A673 (cell line): Measurements from ENCODE around the gene GDF10. TPM values are rescaled to one million over a fixed set of nuclear protein-coding genes. Genes with fewer than 3 reads are reported as not detected.

Experiments used
- BruUV-seq: library from RNA; stranded (reverse); fragments of 400-500 nt; replicated peaks from 2 replicates; lab custom pipeline; 2021; lab: Mats Ljungman, UMichigan
- CTCF ChIA-PET: fragments of 300-600 bp; sonication (Branson Sonifier 250); formaldehyde crosslinking; loops from one replicate; lab custom pipeline; 2022; ENCODE audit warnings: antibody characterized with exemption; lab: Charles Lee
- POLR2A ChIA-PET: fragments of 300-600 bp; sonication (Branson Sonifier 250); formaldehyde crosslinking; loops from one replicate; lab custom pipeline; 2022; ENCODE audit warnings: antibody characterized with exemption; ENCODE audit not compliant: low non-redundant PET; lab: Charles Lee
- DNase-seq: peaks from one replicate; pipeline ENCODE4 v3.0.0-alpha.2; 2015; ENCODE audit warnings: low spot score
- H3K27ac ChIP-seq: fragments of 200-600 bp; sonication (generic); 2 replicates; pipeline ENCODE4 v1.5.1; 2016; ENCODE audit warnings: mixed run types, low read depth, mild to moderate bottlenecking, mixed read lengths, antibody characterized with exemption, low read length; ENCODE audit not compliant: poor library complexity, severe bottlenecking
- H3K27me3 ChIP-seq: fragments of 200-600 bp; sonication (generic); replicated peaks from 2 replicates; pipeline ENCODE4 v1.6.1; 2017; ENCODE audit warnings: mixed run types, low read depth, mild to moderate bottlenecking, mixed read lengths, antibody characterized with exemption, low read length; ENCODE audit not compliant: insufficient read depth, poor library complexity
- H3K36me3 ChIP-seq: fragments of 200-600 bp; sonication (generic); 2 replicates; pipeline ENCODE4 v1.6.1; 2016; ENCODE audit warnings: mixed run types, mild to moderate bottlenecking, mixed read lengths, antibody characterized with exemption, low read length; ENCODE audit not compliant: insufficient read depth, poor library complexity, severe bottlenecking
- H3K4me1 ChIP-seq: fragments of 200-600 bp; sonication (generic); 2 replicates; pipeline ENCODE4 v1.6.1; 2017; ENCODE audit warnings: mixed run types, mild to moderate bottlenecking, mixed read lengths, antibody characterized with exemption, low read length; ENCODE audit not compliant: insufficient read depth, poor library complexity, severe bottlenecking
- H3K4me3 ChIP-seq: fragments of 200-600 bp; sonication (generic); 2 replicates; pipeline ENCODE4 v1.5.1; 2016; ENCODE audit warnings: low read depth, mixed run types, mild to moderate bottlenecking, mixed read lengths, low read length; ENCODE audit not compliant: poor library complexity, severe bottlenecking
- H3K9me3 ChIP-seq: fragments of 200-600 bp; sonication (generic); 2 replicates; pipeline ENCODE4 v1.6.1; 2016; ENCODE audit warnings: mixed run types, low read depth, mild to moderate bottlenecking, mixed read lengths, antibody characterized with exemption, low read length; ENCODE audit not compliant: poor library complexity, severe bottlenecking
- EZH2 ChIP-seq: fragments of 200-600 bp; sonication (generic); IDR thresholded peaks from 2 replicates; pipeline ENCODE4 v1.6.1; 2017; ENCODE audit warnings: borderline replicate concordance, low read depth, mild to moderate bottlenecking, mixed read lengths, antibody characterized with exemption, low read length; ENCODE audit not compliant: poor library complexity, severe bottlenecking
- intact Hi-C: fragments of 100-400 bp; cut with micrococcal nuclease; formaldehyde crosslinking; loops from one replicate; pipeline ENCODE4 v1.10.0; 2022; ENCODE audit not compliant: unreplicated experiment
- total RNA-seq: library from RNA; stranded (reverse); gene quantifications from 2 replicates; pipeline ENCODE4 v1.2.3, GENCODE V29; 2021
- TF ChIP-seq, protein P1 (sequence below): fragments of 300-800, 200-600 bp; sonication (generic); conservative IDR thresholded peaks from 2 replicates; pipeline ENCODE4 v1.5.1; 2017; ENCODE audit warnings: low read depth, mild to moderate bottlenecking, antibody characterized with exemption, low read length, moderate library complexity, mixed read lengths

Gene GDF10
- total RNA-seq, 1 experiment from 2014 or later: 0.45 TPM

DNA sequence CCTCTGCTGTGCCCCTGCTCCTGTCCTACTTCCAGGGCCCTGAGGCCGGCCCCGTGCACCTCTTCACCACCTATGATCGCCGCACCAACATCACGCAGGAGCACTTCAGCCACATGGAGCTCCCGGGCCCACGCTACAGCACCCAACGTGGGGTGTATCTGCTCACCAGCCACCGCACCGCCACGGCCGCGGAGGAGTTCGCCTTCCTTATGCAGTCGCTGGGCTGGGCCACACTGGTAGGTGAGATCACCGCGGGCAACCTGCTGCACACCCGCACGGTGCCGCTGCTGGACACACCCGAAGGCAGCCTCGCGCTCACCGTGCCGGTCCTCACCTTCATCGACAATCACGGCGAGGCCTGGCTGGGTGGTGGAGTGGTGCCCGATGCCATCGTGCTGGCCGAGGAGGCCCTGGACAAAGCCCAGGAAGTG lies 50.0 kb downstream of the GDF10 start:
- Histone ChIP-seq H3K27ac (no peak overlapping the region), H3K9me3 (no peaks in the 10 kb centered on the region), H3K36me3 (no peaks in the 10 kb centered on the region), H3K4me3 (no peak overlapping the region), H3K4me1 (no peaks in the 10 kb centered on the region), H3K27me3 (no peaks in the 10 kb centered on the region)
- no peak for DNase-seq
- ChIA-PET POLR2A (no interaction called here), CTCF (no interaction called here)
- intact Hi-C loops: no loop called here
- no TSS peak for BruUV-seq
- TF ChIP-seq EZH2: no peak
- TF ChIP-seq, protein P1, sequence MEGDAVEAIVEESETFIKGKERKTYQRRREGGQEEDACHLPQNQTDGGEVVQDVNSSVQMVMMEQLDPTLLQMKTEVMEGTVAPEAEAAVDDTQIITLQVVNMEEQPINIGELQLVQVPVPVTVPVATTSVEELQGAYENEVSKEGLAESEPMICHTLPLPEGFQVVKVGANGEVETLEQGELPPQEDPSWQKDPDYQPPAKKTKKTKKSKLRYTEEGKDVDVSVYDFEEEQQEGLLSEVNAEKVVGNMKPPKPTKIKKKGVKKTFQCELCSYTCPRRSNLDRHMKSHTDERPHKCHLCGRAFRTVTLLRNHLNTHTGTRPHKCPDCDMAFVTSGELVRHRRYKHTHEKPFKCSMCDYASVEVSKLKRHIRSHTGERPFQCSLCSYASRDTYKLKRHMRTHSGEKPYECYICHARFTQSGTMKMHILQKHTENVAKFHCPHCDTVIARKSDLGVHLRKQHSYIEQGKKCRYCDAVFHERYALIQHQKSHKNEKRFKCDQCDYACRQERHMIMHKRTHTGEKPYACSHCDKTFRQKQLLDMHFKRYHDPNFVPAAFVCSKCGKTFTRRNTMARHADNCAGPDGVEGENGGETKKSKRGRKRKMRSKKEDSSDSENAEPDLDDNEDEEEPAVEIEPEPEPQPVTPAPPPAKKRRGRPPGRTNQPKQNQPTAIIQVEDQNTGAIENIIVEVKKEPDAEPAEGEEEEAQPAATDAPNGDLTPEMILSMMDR: no peak

DNA sequence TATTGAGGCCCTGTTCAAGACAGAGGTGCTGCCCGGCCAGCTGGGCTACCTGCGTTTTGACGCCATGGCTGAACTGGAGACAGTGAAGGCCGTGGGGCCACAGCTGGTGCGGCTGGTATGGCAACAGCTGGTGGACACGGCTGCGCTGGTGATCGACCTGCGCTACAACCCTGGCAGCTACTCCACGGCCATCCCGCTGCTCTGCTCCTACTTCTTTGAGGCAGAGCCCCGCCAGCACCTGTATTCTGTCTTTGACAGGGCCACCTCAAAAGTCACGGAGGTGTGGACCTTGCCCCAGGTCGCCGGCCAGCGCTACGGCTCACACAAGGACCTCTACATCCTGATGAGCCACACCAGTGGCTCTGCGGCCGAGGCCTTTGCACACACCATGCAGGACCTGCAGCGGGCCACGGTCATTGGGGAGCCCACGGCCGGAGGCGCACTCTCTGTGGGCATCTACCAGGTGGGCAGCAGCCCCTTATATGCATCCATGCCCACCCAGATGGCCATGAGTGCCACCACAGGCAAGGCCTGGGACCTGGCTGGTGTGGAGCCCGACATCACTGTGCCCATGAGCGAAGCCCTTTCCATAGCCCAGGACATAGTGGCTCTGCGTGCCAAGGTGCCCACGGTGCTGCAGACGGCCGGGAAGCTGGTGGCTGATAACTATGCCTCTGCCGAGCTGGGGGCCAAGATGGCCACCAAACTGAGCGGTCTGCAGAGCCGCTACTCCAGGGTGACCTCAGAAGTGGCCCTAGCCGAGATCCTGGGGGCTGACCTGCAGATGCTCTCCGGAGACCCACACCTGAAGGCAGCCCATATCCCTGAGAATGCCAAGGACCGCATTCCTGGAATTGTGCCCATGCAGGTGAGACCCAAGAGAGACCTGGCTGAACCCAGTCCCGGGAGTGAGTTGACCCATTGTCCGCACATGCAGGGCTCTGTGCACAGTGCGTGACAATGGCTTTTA lies 51.0 kb downstream of the GDF10 start:
- BruUV-seq: no TSS peak
- H3K27me3 ChIP-seq: no peaks in the 10 kb centered on the region
- no peak for DNase-seq
- ChIA-PET POLR2A (no interaction called here), CTCF (no interaction called here)
- no peaks in the 10 kb centered on the region for H3K36me3 ChIP-seq
- no peaks in the 10 kb centered on the region for H3K4me1 ChIP-seq
- TF ChIP-seq, protein P1: no peak
- TF ChIP-seq EZH2: no peak
- H3K4me3 ChIP-seq: no peak overlapping the region
- intact Hi-C loops: no loop called here
- H3K9me3 ChIP-seq: no peaks in the 10 kb centered on the region
- H3K27ac ChIP-seq: no peak overlapping the region

DNA sequence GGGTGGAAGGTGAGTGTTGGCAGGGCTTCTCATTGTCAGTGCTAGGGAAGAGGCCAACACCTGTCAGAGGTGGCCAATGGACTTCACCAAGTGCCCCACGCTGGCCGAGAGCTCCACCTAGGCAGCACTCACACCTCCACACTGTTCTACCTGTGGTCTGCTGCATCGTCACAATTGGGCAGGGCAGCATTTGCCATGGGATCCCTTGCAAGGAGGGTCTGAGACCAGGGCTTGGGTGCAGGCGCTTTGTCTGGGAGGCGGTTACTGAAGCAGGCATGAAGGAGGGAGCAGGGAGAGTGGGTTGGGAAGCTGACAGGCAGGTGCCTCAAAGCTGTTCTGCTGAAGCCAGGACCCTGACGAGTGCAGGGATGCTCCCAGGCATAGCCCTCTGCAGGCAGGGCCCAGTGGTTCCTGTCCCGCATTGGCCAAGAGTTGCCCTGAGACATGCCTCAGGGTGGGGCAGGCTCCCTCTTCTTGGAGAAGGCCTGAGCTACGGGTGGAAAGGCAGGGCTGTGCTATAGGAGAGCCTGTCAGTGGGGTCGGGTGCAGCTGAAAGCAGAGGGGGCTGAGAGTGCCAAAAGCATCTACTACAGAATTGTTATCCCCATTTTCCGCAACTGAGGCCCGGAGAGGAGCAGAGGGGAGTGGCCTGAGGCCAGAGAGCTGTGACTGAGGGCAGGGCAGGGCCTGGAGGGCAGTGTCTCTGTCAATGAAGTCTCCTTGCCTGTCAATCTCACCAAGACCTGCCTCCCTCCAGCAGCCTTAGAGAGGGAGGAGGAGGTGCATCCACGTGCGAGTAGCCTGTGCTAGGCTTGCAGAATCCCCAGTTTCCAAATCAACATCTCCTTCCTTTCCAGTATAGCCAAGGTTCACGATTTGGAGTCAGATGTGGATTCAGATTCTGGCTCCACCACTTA lies 52.2 kb downstream of the GDF10 start:
- H3K36me3 ChIP-seq: no peaks in the 10 kb centered on the region
- no peak overlapping the region for H3K27ac ChIP-seq
- no peaks in the 10 kb centered on the region for H3K9me3 ChIP-seq
- ChIA-PET POLR2A (no interaction called here), CTCF (no interaction called here)
- intact Hi-C loops: no loop called here
- no peaks in the 10 kb centered on the region for H3K27me3 ChIP-seq
- BruUV-seq: no TSS peak
- no peaks in the 10 kb centered on the region for H3K4me1 ChIP-seq
- no peak for DNase-seq
- TF ChIP-seq, protein P1: no peak
- TF ChIP-seq EZH2: no peak
- no peak overlapping the region for H3K4me3 ChIP-seq
